Measurements from ENCODE around the gene ANGPTL8. TPM values are rescaled to one million over a fixed set of nuclear protein-coding genes. Genes with fewer than 3 reads are reported as not detected.
A peak's percentile ranks its signal among the peaks of the same experiment; 100 is the strongest.

The ANGPTL8 gene
- total and polyA plus RNA-seq, 2 of the 13 experiments (the other 11 are each of a cell fraction or from before 2014, with no cell fraction given), result 27.3 to 243 TPM

DNA sequence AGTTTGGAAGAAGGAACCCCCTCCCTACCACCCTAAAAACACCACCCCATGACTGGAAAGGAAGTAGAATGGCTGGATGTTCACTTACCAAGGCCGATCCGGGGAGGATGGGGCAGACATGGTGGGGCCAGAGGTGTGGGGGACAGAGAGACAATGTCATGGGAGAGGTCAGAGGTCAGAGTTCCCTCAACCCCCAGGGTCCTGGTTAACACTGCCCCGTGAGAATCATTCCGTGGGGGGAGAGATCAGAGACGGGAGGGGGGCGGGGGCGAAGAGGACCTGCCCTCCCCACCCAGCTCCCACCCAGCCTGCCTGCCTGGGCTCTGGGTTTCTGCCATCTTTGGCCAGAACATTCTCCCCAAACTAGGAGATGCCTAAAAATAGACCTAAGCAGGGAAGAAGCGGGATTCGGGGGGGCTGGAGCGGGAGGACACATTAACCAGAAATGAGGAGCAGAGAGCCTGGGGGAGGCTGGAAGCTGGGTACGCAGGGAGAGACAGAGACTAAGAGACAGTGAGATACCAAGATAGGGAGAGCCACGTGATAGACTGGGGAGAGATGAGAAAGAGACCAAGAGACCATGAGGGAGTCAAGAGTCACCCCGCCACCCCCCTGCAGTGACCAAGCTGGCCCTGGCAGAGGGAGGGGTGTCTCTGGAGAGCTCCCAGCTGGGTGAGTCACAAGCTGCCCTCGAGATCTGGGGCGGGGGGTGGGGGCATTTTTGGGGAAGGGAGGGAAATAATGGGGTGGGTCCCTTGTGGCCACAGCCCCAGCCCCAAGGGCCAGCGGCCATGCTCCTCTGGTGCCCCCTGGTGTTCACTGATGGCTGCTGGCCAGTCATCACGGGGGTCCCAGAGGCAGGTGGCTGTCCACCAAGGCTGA, 36.0 kb upstream of the ANGPTL8 start (continued):
- TF ChIP-seq PATZ1 (CRISPR knock-in tag; IDR thresholded peaks at IDR 0.05), result peak; percentile 78; the same call in 1 of the 2 replicates
- TF ChIP-seq ZNF83 (CRISPR knock-in tag; IDR thresholded peaks at IDR 0.05; ENCODE audit: borderline replicate concordance), result no peak
- TF ChIP-seq ZNF329 (CRISPR knock-in tag; IDR thresholded peaks at IDR 0.05; ENCODE audit: low read depth), result no peak
- TF ChIP-seq NFE2L1 (CRISPR knock-in tag; IDR thresholded peaks at IDR 0.05; ENCODE audit: borderline replicate concordance), result no peak
- TF ChIP-seq ISX (CRISPR knock-in tag; conservative IDR thresholded peaks at IDR 0.05), result no peak
- TF ChIP-seq ZMAT5 (CRISPR knock-in tag; IDR thresholded peaks at IDR 0.05; ENCODE audit: borderline replicate concordance, low read depth), result no peak
- TF ChIP-seq ZBED4 (CRISPR knock-in tag; IDR thresholded peaks at IDR 0.05; ENCODE audit: borderline replicate concordance), result no peak
- no peak for TF ChIP-seq ZFYVE20 (CRISPR knock-in tag; IDR thresholded peaks at IDR 0.05; ENCODE audit: borderline replicate concordance, low read depth)
- TF ChIP-seq TBL1XR1 (IDR thresholded peaks at IDR 0.05; ENCODE audit: borderline replicate concordance, low read length, partially characterized antibody), result no peak
- peak; percentile 44; the same call in 1 of the 2 replicates for TF ChIP-seq RARA (CRISPR knock-in tag; IDR thresholded peaks at IDR 0.05)
- TF ChIP-seq PCBP1 (IDR thresholded peaks at IDR 0.05; ENCODE audit: borderline replicate concordance, low read depth, low read length), result peak; percentile 97; the same call in 1 of the 2 replicates
- TF ChIP-seq ZNF30 (CRISPR knock-in tag; IDR thresholded peaks at IDR 0.05), result no peak
- TF ChIP-seq, protein P1, sequence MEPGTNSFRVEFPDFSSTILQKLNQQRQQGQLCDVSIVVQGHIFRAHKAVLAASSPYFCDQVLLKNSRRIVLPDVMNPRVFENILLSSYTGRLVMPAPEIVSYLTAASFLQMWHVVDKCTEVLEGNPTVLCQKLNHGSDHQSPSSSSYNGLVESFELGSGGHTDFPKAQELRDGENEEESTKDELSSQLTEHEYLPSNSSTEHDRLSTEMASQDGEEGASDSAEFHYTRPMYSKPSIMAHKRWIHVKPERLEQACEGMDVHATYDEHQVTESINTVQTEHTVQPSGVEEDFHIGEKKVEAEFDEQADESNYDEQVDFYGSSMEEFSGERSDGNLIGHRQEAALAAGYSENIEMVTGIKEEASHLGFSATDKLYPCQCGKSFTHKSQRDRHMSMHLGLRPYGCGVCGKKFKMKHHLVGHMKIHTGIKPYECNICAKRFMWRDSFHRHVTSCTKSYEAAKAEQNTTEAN (CRISPR knock-in tag; conservative IDR thresholded peaks at IDR 0.05), result no peak
- TF ChIP-seq SNAI1 (CRISPR knock-in tag; IDR thresholded peaks at IDR 0.05; ENCODE audit: borderline replicate concordance), result no peak
- TF ChIP-seq ZBTB7B (CRISPR knock-in tag; IDR thresholded peaks at IDR 0.05), result peak; percentile 83; the same call in 1 of the 2 replicates
- TF ChIP-seq ZNF567 (CRISPR knock-in tag; IDR thresholded peaks at IDR 0.05; ENCODE audit: borderline replicate concordance), result 0 out of 2 replicates have a peak, but pooled peaks have one; percentile 29

All from HepG2 (cell line).